Vagina (tissue), 2 donors: ENCODE measurements around the gene MSL1.

Source experiments
- CTCF ChIP-seq, 3 experiments: fragments of 450-650 bp in 2 of 3; fragments of 200-600 bp in 1 of 3; sonication (generic) in 1 of 3; IDR thresholded peaks; one replicate each; pipeline ENCODE4 v1.5.1; 2017 to 2019; ENCODE audit warnings: antibody characterized with exemption in 3 of 3, mild to moderate bottlenecking in 2 of 3, moderate library complexity in 2 of 3
- POLR2A ChIP-seq, 2 donors: fragments of 450-650 bp; IDR thresholded peaks; one replicate each; pipeline ENCODE4 v1.6.1; 2017; ENCODE audit warnings: antibody characterized with exemption in 2 of 2, mild to moderate bottlenecking in 2 of 2, moderate library complexity in 2 of 2
- POLR2AphosphoS5 ChIP-seq, 2 donors: sonication (generic); formaldehyde crosslinking; IDR thresholded peaks; one replicate each; pipeline ENCODE4 v1.9.0; 2017; ENCODE audit warnings: antibody characterized with exemption in 2 of 2, mild to moderate bottlenecking in 2 of 2, low read depth in 1 of 2; ENCODE audit not compliant: insufficient read depth in 1 of 2

GRCh38 chr17:40145476-40145875, 23.7 kb downstream of the MSL1 start:
- TF ChIP-seq CTCF (IDR thresholded peaks at IDR 0.05) (no peak), POLR2A (IDR thresholded peaks at IDR 0.05) (no peak), POLR2AphosphoS5 (IDR thresholded peaks at IDR 0.05; ENCODE audit: insufficient read depth in 1 of 2, low read depth in 1 of 2) (no peak)
